ENCODE results near the gene SH3BP1.

The SH3BP1 gene

DNA sequence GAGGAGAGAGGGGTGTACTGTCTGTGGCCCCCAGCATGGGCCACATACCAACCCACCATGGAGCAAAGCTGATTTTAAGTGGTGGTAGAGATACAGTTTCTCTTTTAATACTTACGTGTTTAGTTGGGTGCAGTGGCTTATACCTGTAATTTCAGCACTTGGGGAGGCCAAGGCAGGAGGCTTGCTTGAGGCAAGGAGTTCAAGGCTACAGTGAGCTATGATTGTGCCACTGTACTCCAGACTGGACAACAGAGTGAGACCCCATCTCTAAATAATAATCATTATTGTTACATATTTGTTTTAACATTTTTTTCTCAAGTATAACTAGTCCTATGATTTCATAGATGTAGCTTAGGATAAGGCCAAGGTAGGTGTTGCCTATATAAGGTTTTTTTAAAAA is 22.0 kb upstream of the SH3BP1 start:
- no peak for DNase-seq

- DNase-seq: no peak
Observed at GRCh38 chr22:37618072-37618656, 21.3 kb upstream of the SH3BP1 start.

- DNase-seq: no peak
Observed at GRCh38 chr22:37618674-37619073, 20.8 kb upstream of the SH3BP1 start.

DNA sequence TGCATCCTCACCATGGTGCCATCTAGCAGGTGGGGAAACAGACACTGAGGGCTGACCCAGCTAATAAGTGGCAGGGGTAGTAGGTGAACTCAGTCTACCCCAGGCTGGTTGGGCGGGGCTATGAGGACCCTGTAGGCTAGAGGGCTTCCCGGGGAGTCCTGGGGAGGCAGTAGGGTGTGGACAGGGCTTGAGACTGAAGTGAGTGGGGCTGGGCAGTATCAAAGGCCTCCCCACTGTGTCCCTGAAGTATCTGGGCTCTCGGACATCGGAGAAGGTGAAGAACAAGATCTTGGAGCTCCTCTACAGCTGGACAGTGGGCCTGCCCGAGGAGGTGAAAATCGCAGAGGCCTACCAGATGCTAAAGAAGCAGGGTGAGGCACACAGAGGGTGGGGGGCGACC is 19.5 kb upstream of the SH3BP1 start:
- no peak for DNase-seq

DNA sequence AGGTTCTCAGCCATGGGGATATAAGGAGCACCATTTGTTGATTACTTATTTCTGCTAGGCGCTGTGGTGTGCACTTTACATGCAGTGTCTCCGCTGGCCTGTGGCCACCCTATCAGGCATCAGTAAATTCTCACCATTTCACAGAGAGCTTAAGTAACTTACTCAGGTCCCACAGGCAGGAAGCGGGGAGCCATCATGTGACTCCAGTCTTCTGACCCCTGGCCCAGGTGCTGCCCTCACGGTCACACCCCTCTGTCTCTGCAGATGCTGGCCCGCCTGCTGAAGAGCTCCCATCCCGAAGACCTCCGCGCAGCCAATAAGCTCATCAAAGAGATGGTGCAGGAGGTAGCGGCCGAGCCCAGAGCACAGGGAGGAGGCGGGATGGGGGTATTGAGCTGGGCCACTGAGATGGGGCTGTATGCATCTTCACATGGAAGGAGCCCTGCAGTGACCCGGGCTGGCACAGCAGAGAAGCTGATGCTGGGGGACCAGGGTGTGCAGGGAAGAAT is 18.1 kb upstream of the SH3BP1 start:
- no peak for DNase-seq

GRCh38 chr22:37623075-37624016 is 16.1 kb upstream of the SH3BP1 start:
- peak; percentile 29 for DNase-seq

DNA sequence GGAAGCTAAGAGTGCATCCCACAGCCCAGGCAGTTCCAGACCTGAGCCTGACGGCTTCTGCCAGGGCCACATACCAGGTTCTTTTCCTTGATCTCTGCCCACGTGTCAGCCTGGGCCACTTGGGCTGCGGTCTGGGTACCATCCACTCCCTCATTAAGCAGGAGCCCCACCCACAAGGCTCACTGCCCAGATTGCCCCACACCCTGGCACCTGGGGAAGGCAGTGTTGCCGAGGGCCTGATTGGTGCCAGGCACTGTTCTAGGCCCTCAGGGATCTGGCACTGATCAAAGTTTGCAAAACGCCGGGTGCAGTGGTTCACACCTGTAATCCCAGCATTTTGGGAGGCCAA is 15.5 kb upstream of the SH3BP1 start:
- DNase-seq: no peak

- DNase-seq: no peak
Observed at GRCh38 chr22:37624876-37625275, 14.6 kb upstream of the SH3BP1 start.

DNA sequence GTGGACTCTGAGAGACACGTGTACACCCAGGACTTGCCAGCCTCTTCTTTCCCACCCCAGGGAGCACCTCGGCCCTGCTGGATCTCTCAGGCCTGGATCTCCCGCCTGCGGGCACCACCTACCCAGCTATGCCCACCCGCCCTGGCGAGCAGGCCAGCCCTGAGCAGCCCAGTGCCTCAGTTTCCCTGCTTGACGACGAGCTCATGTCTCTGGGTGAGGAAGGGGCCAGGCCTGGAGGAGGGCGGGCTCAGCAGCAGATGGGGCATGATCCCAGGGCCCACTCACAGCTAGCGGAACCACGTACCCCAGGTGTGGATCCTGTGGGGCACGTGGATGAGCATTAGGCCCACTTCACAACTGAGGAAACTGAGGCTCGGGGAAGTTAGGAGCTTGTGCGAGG is 13.7 kb upstream of the SH3BP1 start:
- no peak for DNase-seq

DNA sequence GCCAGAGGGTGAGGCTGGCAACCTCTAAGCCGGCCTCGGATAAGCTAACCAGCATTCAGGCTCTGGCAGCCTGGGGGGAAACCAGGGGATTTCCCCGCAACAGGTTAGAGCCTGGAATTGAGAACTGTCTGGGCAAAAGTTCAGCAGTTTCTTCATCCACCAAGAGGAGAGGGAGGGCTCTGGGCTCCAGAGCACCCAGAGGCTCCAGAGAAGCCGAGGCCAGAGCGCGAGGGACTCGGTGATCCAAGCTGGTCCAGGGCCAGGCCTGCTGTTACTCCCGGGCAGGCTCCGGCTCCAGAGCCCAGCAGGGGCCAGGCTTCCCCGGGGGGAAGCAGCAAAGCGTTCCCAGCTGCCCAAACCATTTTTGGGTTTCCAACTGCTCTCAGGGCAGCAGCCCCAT is 13.3 kb upstream of the SH3BP1 start:
- no peak for DNase-seq

DNA sequence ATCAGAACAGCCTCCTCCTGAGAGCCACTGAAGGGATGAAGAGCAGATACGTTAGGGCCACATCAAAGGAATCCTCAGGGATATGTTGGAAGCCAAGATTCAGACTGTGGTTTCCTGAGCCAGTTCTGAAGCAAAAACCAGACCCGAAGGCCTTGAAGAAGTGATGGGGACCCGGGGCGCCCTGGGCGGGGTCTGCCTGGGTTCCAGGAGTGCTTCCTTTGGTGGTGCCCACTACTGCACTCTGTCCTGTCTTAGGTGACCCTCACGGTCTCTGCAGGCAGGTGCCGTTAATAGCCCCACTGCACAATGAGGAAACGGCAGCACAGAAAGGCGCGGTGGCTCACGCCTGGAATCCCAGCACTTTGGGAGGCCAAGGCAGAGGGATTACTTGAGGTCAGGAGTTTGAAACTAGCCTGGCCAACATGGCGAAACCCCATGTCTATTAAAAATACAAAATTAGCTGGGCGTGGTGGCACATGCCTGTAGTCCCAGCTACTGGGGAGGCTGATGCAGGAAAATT is 12.9 kb upstream of the SH3BP1 start:
- no peak for DNase-seq

- DNase-seq: no peak
Observed at GRCh38 chr22:37627121-37627520, 12.3 kb upstream of the SH3BP1 start.

DNA sequence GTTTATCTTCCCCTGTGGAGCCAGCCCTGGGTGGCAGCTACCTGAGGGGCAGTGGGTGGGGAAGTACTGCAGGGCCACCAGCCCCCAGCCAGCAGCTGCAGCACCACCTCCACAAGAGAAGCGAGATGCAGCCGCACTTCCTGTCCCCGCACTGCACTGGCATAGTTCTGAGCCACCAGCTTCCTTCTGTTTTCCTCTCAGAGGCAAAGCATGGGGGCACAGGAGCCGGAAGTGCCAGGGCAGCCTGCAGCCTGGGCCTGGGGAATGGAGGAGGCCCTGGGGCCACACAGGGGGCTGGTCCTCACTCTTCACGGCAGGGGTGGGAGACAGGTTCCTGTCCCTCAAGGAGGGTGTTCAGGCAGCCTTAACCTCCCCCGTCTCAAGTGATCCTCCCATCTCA is 11.9 kb upstream of the SH3BP1 start:
- DNase-seq: no peak

DNA sequence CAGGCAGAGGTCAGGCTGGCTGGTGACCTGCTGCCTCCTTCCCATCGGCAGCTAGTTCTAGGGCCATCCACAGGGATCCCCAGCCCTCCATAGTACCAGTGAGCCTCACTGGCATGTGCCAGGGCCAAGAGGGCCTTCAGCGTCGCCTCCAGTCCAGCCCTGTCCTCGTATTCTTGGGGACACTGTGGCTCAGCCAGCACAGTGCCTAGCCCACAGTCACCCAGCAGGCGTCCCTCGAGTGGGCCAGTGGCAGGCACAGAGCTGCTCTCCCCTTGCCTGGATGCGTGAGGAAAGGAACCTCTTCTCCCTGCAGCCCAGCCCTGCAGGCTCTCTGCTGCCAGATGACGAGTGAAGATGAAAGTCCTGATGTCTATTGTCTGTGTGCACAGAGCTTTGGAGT is 10.6 kb upstream of the SH3BP1 start:
- DNase-seq: no peak

GRCh38 chr22:37629928-37630327 is 9.5 kb upstream of the SH3BP1 start:
- no peak for DNase-seq

- DNase-seq: no peak
Observed at GRCh38 chr22:37630839-37631435, 8.5 kb upstream of the SH3BP1 start.

- DNase-seq: no peak
Observed at GRCh38 chr22:37631448-37632173, 7.9 kb upstream of the SH3BP1 start.

- DNase-seq: no peak
Observed at GRCh38 chr22:37632174-37633088, 7.0 kb upstream of the SH3BP1 start.

- DNase-seq: peak; percentile 52
Observed at GRCh38 chr22:37633089-37633624, 6.3 kb upstream of the SH3BP1 start.

- peak; percentile 68 for DNase-seq
Observed at GRCh38 chr22:37633625-37634416, 5.6 kb upstream of the SH3BP1 start.

GRCh38 chr22:37634417-37634924 is 5.0 kb upstream of the SH3BP1 start:
- no peak for DNase-seq

Data from NK-92 treated with Interleukin-12 subunit alpha and Interleukin-12 subunit beta, amount 100 ng/mL, for 24 hours (cell line).